ENCODE data around the gene CUL4A.

Gene CUL4A

DNA sequence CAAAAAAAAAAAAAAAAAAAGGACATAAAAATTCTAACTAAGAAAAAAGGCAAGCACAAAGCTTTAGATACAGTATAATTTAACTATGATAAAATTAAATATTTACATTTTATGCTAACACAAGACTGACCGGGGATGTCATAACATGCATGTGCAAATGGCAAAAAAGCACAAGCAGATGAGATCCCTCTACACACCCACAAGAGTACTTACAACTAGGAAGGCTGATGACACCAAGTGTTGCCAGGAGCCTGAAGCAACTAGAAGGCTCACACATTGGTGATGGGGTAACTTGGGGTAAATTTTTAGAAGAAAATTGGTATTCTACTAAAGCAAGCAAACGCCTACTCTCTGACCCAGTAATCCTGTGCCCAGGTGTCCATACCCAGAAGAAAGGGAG, 7.6 kb upstream of the CUL4A start:
- H3K36me3 ChIP-seq = peaks cover 24% of the 10 kb centered on the region

GRCh38 chr13:113202912-113203311, 6.5 kb upstream of the CUL4A start:
- H3K9me3 ChIP-seq = no peaks in the 10 kb centered on the region
- H3K4me1 ChIP-seq (ENCODE audit: control insufficient read depth in 1 of 2, insufficient read depth in 1 of 2, low read depth in 1 of 2, low read length in 1 of 2) = peaks cover 5 to 6% of the 10 kb centered on the region in 2 experiments
- peaks cover 13% of the 10 kb centered on the region for H3K36me3 ChIP-seq
- no peak for TF ChIP-seq CTCF (IDR thresholded peaks at IDR 0.05)
- no peak overlapping the region for H3K4me3 ChIP-seq (ENCODE audit: low read depth in 1 of 2, low read length in 1 of 2)
- H3K27ac ChIP-seq = no peak overlapping the region
- H3K27me3 ChIP-seq = no peaks in the 10 kb centered on the region

More for the DNA sequence above, 7.6 kb upstream of the CUL4A start:
- Histone ChIP-seq H3K4me1 (ENCODE audit: control insufficient read depth in 1 of 2, insufficient read depth in 1 of 2, low read depth in 1 of 2, low read length in 1 of 2) (no peaks in the 10 kb centered on the region), H3K27ac (no peak overlapping the region), H3K9me3 (no peaks in the 10 kb centered on the region), H3K4me3 (ENCODE audit: low read depth in 1 of 2, low read length in 1 of 2) (no peak overlapping the region), H3K27me3 (no peaks in the 10 kb centered on the region)
- TF ChIP-seq CTCF (IDR thresholded peaks at IDR 0.05) = no peak

GRCh38 chr13:113203507-113204377, 5.7 kb upstream of the CUL4A start:
- Histone ChIP-seq H3K4me3 (ENCODE audit: low read depth in 1 of 2, low read length in 1 of 2) (no peak overlapping the region), H3K27ac (no peak overlapping the region), H3K9me3 (no peaks in the 10 kb centered on the region), H3K27me3 (no peaks in the 10 kb centered on the region), H3K4me1 (ENCODE audit: control insufficient read depth in 1 of 2, insufficient read depth in 1 of 2, low read depth in 1 of 2, low read length in 1 of 2) (peaks cover 9% of the 10 kb centered on the region in 2 experiments), H3K36me3 (peaks cover 12% of the 10 kb centered on the region)
- no peak for TF ChIP-seq CTCF (IDR thresholded peaks at IDR 0.05)

- peaks cover 8% of the 10 kb centered on the region for H3K36me3 ChIP-seq
- peaks cover 9% of the 10 kb centered on the region in 2 experiments for H3K4me1 ChIP-seq (ENCODE audit: control insufficient read depth in 1 of 2, insufficient read depth in 1 of 2, low read depth in 1 of 2, low read length in 1 of 2)
- H3K9me3 ChIP-seq = no peaks in the 10 kb centered on the region
- TF ChIP-seq CTCF (IDR thresholded peaks at IDR 0.05) = no peak
- H3K27ac ChIP-seq = no peak overlapping the region
- H3K27me3 ChIP-seq = no peaks in the 10 kb centered on the region
- no peak overlapping the region for H3K4me3 ChIP-seq (ENCODE audit: low read depth in 1 of 2, low read length in 1 of 2)
These were observed 5.1 kb upstream of the CUL4A start for GRCh38 chr13:113204378-113204734.

DNA sequence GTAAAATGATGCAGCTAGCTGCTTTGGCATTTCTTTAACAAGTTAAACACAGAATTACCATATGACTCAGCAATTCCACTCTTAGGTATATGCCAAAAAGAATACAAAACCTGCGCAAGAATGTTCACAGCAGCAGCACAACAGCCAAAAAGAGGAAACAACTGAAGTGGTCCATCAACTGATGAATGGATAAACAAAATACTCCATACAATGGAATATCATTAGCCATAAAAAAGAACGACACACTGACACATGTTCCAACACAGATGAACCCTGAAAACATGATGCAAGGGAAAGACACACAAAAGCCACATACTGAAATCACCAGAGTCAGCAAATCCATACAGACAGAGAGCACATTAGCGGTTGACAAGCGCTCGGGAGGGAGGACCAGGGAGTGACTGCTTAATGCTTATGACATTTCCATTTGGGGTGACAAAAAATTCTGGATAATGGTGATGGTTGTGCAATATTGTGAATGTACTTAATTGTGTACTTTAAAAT, 3.9 kb upstream of the CUL4A start:
- Histone ChIP-seq H3K36me3 (no peaks in the 10 kb centered on the region), H3K9me3 (no peaks in the 10 kb centered on the region), H3K4me3 (ENCODE audit: low read depth in 1 of 2, low read length in 1 of 2) (no peak overlapping the region), H3K27me3 (no peaks in the 10 kb centered on the region), H3K27ac (no peak overlapping the region), H3K4me1 (ENCODE audit: control insufficient read depth in 1 of 2, insufficient read depth in 1 of 2, low read depth in 1 of 2, low read length in 1 of 2) (peaks cover 13 to 15% of the 10 kb centered on the region in 2 experiments)
- no peak for TF ChIP-seq CTCF (IDR thresholded peaks at IDR 0.05)

Data from neutrophil (primary cell).